Measurements from ENCODE around the gene ATP10D.

- TF ChIP-seq CTCF (IDR thresholded peaks at IDR 0.05) (no peak), ZFX (IDR thresholded peaks at IDR 0.05; ENCODE audit: borderline replicate concordance) (no peak)
These were observed 1.3 kb upstream of the ATP10D start for GRCh38 chr4:47483745-47484144.

Measured in 22Rv1 (cell line).